Dendritic cell treated with granulocyte-macrophage colony-stimulating factor and Interleukin-4, amounts not matched to agents 40 ng/mL and 50 ng/mL, for 4 days (primary cell): ENCODE measurements around the gene WTIP.
A peak's percentile ranks its signal among the peaks of the same experiment; 100 is the strongest.
"Not testable (repeated sequence)": the region's sequence is repeated elsewhere in the genome, so short reads cannot be mapped to it uniquely, and the experiment has no call there.

Experiments used
- H3K27ac Mint-ChIP-seq: one replicate; pipeline ENCODE4 v1.8.0; 2022; ENCODE audit warnings: mild to moderate bottlenecking, mixed read lengths
- H3K27me3 Mint-ChIP-seq: one replicate; pipeline ENCODE4 v1.8.0; 2022; ENCODE audit warnings: mild to moderate bottlenecking, mixed read lengths
- H3K36me3 Mint-ChIP-seq: one replicate; pipeline ENCODE4 v1.8.0; 2022; ENCODE audit warnings: low read depth, mixed read lengths
- H3K4me1 Mint-ChIP-seq: one replicate; pipeline ENCODE4 v1.8.0; 2022; ENCODE audit warnings: low read depth, mixed read lengths
- H3K4me3 Mint-ChIP-seq: one replicate; pipeline ENCODE4 v1.8.0; 2022; ENCODE audit warnings: mild to moderate bottlenecking, moderate library complexity, mixed read lengths
- H3K9me3 Mint-ChIP-seq: one replicate; pipeline ENCODE4 v1.8.0; 2022; ENCODE audit warnings: mixed read lengths
- intact Hi-C: fragments of 100-400 bp; cut with micrococcal nuclease; formaldehyde crosslinking; loops from one replicate; pipeline ENCODE4 v1.15.0; 2022

The WTIP gene

DNA sequence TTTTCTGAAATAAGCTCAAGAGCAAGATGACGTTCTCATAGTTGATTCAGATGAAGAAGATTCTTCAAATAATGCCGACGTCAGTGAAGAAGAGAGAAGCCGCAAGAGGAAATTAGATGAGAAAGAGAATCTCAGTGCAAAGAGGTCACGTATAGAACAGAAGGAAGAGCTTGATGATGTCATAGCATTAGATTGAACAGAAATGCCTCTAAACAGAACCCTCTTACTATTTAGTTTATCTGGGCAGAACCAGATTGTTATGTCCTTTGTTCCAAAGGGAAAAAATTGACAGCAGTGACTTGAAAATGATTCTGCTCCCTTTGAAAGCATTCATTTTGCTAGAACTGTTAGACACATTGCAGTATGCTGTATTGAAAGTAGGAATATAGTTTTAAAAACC lies 12.5 kb upstream of the WTIP start:
- H3K4me1 Mint-ChIP-seq, intact Hi-C loops, H3K27ac Mint-ChIP-seq, H3K9me3 Mint-ChIP-seq, H3K27me3 Mint-ChIP-seq, H3K4me3 Mint-ChIP-seq: not testable (repeated sequence)
- peaks cover 95% of the 10 kb centered on the region for H3K36me3 Mint-ChIP-seq

DNA sequence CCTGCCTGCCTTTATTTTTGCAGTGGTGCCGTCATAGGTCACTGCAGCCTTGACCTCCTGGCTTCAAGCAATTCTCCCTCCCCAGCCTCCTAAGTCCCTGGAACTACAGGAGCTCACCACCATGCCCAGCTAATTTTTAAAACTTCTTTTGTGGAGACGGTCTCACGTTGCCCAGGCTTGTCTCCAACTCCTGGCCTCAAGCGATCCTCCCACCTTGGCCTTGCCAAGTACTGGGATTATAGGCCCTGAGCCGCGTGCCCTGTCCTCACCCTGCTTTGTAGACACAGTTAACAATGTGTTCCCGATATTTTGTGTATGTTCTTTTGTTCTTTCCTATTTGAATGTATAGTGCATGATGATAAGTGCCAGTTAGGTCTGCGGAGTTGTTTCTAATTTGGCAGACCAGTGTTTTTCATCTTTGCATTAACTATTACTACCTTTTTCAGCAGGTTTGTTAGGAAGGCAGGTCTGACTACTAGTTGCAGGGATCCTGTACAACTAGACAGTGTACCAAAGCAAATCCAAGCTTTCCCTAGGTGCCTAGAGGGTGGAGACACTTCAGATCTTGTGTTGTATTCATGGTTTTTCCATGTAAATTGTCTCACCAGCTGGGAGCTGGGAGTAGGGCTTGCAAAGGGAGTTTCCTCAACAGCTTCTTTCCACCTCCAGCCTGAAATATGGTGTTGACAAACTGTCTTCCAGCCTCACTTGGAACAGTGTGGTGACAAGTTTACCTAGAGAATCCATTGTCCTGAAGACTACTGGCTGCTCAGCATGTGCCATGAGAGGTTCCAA lies 9.5 kb upstream of the WTIP start:
- no peak overlapping the region for H3K27ac Mint-ChIP-seq
- H3K36me3 Mint-ChIP-seq = peaks cover 65% of the 10 kb centered on the region
- H3K4me1 Mint-ChIP-seq = peaks cover 17% of the 10 kb centered on the region
- H3K9me3 Mint-ChIP-seq = no peaks in the 10 kb centered on the region
- no peak overlapping the region for H3K4me3 Mint-ChIP-seq
- intact Hi-C loops = no loop called here
- peaks cover 2% of the 10 kb centered on the region for H3K27me3 Mint-ChIP-seq

DNA sequence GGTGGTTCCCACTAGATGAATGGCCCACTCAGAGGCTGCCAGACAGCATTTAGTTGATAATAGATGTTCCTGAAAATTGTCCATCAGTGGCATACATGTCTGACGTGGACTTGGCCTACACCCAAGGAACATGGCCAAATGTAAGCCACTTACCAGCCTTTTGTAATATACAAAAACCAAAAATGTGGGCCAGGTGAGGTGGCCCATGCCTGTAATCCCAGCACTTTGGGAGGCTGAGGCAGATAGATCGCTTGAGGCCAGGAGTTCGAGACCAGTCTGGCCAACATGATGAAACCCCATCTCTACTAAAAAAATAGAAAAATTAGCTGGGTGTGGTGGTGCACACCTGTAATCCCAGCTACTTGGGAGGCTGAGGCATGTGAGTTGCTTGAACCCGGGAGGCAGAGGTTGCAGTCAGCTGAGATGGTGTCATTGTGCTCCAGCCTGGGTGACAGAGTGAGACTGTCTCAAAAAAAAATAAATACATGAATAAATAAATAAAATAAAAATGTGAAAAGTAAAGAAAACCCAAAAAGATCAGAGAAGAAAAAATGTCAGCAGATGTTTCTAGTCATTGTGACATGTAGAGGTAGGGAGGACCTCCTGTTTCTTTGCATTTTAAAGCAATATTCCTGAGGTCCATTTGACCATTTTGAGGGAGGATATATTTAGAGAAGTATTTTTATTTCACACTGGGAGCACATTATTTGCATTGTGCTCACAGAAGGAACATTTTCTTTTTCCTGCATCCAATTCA lies 7.1 kb upstream of the WTIP start:
- peaks cover 17% of the 10 kb centered on the region for H3K4me1 Mint-ChIP-seq
- no peaks in the 10 kb centered on the region for H3K9me3 Mint-ChIP-seq
- no peak overlapping the region for H3K27ac Mint-ChIP-seq
- intact Hi-C loops = no loop called here
- peaks cover 21% of the 10 kb centered on the region for H3K27me3 Mint-ChIP-seq
- no peak overlapping the region for H3K4me3 Mint-ChIP-seq
- peaks cover 43% of the 10 kb centered on the region for H3K36me3 Mint-ChIP-seq

DNA sequence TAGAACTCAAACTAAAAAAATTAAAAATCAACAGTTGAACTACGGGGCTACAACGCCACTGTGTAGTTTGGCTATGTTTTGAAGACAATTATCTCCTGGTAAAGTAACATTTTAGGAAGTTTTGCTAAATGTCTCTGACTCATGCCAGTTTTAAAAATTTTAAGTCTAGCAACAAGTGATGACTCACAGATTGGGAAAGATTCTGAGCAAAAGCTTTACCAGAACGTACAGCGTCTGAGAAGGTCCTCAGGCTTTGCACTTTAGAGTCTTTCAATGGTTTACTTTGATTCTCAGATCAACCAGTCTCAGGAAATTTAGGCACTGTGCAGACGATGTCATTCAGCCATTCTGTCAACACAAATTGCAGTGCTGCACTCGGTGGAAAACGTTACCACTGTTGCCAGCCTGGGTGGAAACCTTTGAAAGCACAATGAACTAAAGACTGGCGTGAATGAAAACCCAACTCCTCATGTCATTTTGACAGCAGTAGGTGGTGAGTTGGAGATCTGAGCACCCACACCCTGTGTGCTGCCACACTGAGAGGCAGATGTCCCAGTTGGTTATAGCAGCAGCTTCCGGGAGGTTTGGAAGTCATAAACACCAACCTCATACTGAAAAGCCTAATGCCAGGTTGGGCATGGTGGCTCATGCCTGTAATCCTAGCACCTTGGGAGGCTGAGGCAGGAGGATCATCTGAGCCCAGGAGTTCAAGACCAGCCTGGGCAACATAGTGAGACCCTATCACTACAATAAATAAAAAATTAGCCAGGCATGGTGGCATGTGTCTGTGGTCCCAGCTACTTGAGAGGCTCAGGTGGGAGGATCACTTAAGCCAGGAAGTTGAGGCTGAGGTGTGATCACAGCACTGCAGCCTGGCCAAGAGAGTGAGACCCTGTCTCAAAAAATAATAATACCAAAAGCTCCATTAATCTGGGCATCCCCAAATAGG lies 6.3 kb upstream of the WTIP start:
- peaks cover 34% of the 10 kb centered on the region for H3K36me3 Mint-ChIP-seq
- peaks cover 27% of the 10 kb centered on the region for H3K27me3 Mint-ChIP-seq
- no peak overlapping the region for H3K4me3 Mint-ChIP-seq
- H3K9me3 Mint-ChIP-seq = no peaks in the 10 kb centered on the region
- intact Hi-C loops = no loop called here
- H3K27ac Mint-ChIP-seq = no peak overlapping the region
- peaks cover 17% of the 10 kb centered on the region for H3K4me1 Mint-ChIP-seq

DNA sequence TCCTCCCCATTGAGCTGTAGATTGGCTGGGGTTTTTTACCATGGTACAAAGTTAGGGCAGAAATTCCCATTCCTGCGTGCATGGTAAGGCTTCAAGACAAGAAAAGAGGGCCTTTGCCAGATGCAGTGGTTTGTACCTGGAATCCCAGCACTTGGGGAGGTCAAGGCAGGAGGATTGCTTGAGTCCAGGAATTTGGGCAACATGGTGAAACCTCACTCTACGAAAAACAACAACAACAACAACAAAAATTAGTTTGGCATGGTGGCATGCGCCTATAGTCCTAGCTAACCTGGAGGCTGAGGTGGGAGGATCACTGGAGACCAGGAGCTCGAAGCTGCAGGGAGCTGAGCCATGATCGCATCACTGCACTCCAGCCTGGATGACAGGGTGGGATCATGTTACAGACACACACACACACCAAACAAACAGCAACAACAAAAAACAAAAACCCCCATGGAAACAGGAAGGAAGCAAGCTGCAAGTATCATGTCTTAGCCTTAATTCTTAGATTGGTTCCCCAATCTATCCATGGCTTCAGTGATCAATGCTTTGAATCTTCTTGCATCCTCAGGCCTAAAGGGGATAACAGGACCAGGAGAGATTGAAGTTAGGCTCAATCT lies 5.5 kb upstream of the WTIP start:
- Mint-ChIP-seq H3K27me3 (peaks cover 35% of the 10 kb centered on the region), H3K4me1 (peaks cover 17% of the 10 kb centered on the region), H3K36me3 (peaks cover 26% of the 10 kb centered on the region), H3K4me3 (no peak overlapping the region), H3K9me3 (no peaks in the 10 kb centered on the region), H3K27ac (no peak overlapping the region)
- intact Hi-C loops = no loop called here

DNA sequence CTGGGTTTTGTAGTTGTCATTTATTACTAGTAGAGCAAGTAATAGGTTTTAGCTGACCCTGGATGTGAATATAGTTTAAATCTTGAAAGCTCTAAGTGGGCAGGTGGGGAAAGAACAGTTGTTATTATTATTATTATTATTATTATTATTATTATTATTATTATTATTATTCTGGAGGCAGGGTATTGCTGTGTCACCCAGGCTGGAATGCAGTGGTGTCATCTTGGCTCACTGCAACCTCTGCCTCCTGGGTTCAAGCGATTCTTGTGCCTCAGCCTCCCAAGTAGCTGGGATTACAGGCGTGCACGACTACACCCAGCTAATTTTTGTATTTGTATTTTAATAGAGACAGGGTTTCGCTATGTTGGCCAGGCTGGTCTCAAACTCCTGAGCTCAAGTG lies 3.1 kb upstream of the WTIP start:
- H3K9me3 Mint-ChIP-seq, intact Hi-C loops, H3K36me3 Mint-ChIP-seq, H3K4me3 Mint-ChIP-seq, H3K27ac Mint-ChIP-seq: not testable (repeated sequence)
- H3K4me1 Mint-ChIP-seq = peaks cover 17% of the 10 kb centered on the region
- H3K27me3 Mint-ChIP-seq = peaks cover 48% of the 10 kb centered on the region

DNA sequence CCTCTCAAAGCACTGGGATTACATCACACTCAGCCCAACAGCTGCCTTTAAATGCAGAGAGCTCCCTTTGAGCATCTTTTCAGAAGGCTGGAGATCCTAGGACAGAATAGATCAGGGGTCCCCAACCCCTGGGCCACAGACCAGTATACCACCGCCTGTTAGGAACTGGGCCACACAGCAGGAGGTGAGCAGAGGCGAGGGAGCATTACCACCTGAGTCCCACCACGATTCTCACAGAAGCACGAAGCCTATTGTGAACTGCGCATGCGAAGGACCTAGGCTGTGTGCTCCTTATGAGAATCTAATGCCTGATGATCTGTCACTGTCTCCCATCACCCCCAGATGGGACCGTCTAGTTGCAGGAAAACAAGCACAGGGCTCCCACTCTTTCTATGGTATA lies 2.2 kb upstream of the WTIP start:
- H3K27ac Mint-ChIP-seq = no peak overlapping the region
- H3K36me3 Mint-ChIP-seq = no peaks in the 10 kb centered on the region
- H3K4me1 Mint-ChIP-seq = peaks cover 17% of the 10 kb centered on the region
- no peaks in the 10 kb centered on the region for H3K9me3 Mint-ChIP-seq
- intact Hi-C loops = no loop called here
- H3K4me3 Mint-ChIP-seq = no peak overlapping the region
- H3K27me3 Mint-ChIP-seq = peaks cover 56% of the 10 kb centered on the region

DNA sequence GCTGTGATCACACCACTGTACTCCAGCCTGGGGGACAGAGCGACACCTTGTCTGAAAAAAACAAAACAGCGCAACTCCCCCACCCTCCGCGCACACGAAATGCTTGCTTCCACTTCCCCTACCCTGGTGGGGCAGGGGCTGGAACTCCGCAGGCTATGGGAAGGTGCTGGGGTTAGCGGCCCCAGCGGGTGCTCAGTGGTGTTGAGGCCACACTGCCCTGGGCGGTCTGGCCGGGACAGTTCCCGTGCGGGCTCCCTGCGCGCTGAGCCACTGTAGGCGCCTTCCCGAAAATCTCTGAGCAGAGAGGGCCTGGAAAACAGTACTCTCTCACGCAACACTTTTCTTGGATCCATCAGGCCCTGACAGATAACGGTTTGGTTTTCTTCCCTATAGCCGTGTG lies 1.1 kb upstream of the WTIP start:
- Mint-ChIP-seq H3K27me3 (peaks cover 60% of the 10 kb centered on the region), H3K4me3 (no peak overlapping the region), H3K27ac (no peak overlapping the region), H3K36me3 (no peaks in the 10 kb centered on the region), H3K4me1 (peaks cover 12% of the 10 kb centered on the region), H3K9me3 (no peaks in the 10 kb centered on the region)
- intact Hi-C loops = no loop called here

DNA sequence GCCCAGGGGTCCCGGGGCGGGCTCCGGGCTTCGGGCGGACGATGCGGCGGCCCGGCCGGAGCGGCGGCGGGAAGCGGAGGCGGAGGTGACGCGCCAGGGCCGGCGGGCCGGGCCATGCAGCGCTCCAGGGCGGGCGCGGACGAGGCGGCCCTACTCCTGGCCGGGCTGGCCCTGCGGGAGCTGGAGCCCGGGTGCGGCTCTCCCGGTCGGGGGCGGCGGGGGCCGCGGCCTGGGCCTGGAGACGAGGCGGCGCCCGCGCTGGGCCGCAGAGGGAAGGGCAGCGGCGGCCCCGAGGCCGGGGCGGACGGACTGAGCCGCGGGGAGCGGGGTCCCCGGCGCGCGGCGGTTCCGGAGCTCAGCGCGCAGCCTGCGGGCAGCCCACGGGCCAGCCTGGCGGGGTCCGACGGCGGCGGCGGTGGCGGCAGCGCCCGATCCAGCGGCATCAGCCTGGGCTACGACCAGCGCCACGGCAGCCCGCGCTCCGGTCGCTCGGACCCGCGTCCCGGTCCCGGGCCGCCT lies 362 bp downstream of the WTIP start:
- H3K4me1 Mint-ChIP-seq = no peaks in the 10 kb centered on the region
- peaks cover 69% of the 10 kb centered on the region for H3K27me3 Mint-ChIP-seq
- intact Hi-C loops = no loop called here
- no peaks in the 10 kb centered on the region for H3K9me3 Mint-ChIP-seq
- H3K4me3 Mint-ChIP-seq = no peak overlapping the region
- H3K27ac Mint-ChIP-seq = no peak overlapping the region
- no peaks in the 10 kb centered on the region for H3K36me3 Mint-ChIP-seq

DNA sequence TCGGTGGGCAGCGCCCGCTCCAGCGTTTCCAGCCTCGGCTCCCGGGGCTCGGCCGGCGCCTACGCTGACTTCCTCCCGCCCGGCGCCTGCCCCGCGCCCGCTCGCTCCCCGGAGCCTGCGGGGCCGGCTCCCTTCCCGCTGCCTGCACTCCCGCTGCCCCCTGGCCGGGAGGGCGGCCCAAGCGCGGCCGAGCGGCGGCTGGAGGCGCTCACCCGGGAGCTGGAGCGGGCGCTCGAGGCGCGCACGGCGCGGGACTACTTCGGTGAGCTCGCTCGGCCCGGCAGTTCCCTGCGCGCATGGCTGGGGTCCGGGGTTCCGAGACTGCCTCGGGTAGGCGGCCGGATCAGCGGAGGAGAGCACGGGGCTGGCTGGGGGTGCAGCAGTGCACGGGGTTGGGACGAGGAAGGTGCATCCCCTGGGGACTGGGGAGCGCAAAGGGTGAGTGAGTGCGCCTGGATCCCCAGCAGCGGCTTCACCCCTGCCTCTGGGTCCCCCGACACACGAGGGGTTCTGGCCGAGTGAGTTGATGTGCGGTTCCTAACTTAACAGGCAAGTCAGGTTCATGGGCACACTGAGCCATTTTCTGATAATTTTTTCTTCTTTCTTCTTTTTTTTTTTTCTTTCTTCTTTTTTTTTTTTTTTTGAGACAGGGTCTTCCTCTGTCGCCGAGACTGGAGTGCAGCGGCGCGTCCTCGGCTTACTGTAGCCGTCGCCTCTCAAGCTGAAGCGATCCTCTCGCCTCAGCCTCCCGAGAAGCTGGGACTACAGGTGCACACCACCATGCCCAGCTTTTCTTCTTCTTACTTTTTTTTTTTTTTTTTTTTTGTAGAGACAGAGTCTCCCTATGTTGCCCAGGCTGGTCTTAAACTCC lies 1.1 kb downstream of the WTIP start:
- intact Hi-C loops = no loop called here
- H3K9me3 Mint-ChIP-seq = no peaks in the 10 kb centered on the region
- H3K4me3 Mint-ChIP-seq = peak overlapping the region; percentile 44
- H3K36me3 Mint-ChIP-seq = no peaks in the 10 kb centered on the region
- H3K27ac Mint-ChIP-seq = no peak overlapping the region
- H3K27me3 Mint-ChIP-seq = peaks cover 72% of the 10 kb centered on the region
- H3K4me1 Mint-ChIP-seq = no peaks in the 10 kb centered on the region

DNA sequence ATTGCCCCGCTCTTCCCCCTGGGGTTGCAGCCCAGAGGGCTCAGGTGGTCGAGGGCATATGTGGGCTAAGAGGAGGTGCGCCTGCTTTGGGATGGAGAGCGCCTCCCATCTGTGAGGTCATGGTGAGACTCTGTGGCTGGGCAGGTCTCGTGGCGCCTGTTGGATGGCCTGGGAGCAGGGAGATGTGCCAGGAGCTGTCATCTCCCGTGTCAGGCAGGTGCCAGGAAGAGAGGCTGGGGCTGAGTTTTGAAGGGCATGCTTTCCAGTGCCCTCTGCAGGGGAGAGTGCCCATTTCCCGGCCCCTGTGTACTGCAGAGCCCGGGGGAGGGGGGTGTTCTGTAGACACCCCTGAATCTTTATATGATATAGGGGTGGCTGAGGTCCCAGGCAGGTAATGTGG lies 2.8 kb downstream of the WTIP start:
- Mint-ChIP-seq H3K36me3 (no peaks in the 10 kb centered on the region), H3K27ac (no peak overlapping the region), H3K9me3 (no peaks in the 10 kb centered on the region), H3K27me3 (peaks cover 61% of the 10 kb centered on the region), H3K4me1 (no peaks in the 10 kb centered on the region), H3K4me3 (no peak overlapping the region)
- intact Hi-C loops = no loop called here

DNA sequence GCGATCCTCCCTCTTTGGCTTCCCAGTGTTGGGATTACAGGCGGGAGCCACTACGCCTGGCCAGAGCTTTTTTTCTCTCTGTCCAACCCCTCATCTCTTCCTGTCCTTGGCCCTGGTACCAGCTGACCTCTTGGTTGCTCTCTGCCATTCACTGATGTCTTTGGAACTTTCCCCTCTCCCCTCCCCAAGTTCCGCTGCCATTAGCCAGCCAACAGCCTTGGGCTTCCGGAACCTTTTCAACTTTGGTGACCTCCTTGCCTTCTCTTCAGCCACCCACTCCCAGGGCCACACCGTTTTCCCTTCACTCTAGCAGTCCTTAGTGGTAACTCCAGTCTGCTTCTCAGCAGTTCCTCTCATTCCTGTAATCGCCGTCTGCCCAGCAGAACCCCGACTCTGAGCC lies 4.3 kb downstream of the WTIP start:
- Mint-ChIP-seq H3K36me3 (no peaks in the 10 kb centered on the region), H3K4me3 (no peak overlapping the region), H3K27ac (no peak overlapping the region), H3K9me3 (no peaks in the 10 kb centered on the region), H3K4me1 (no peaks in the 10 kb centered on the region), H3K27me3 (peaks cover 48% of the 10 kb centered on the region)
- intact Hi-C loops = no loop called here

DNA sequence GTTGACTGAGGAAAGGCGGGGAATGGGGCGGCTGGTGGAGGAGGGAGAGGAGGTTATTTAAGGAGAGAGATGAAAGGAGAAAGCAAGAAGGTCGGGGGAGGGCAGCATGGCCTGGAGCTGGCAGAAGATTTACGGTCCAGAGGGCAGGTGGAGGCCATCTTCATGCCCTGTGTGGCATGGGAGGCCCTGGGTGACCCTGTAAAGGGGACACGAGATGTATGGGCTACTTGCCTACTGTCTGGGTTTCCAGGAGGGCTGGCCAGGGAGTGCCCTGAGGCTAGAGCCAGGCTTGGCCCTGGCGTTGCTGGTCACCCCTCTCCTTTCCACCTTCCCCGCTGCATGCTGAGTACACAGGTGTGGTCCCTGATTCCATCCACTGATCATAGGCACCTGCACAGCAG lies 6.1 kb downstream of the WTIP start:
- Mint-ChIP-seq H3K4me3 (no peak overlapping the region), H3K27me3 (peaks cover 41% of the 10 kb centered on the region), H3K36me3 (no peaks in the 10 kb centered on the region), H3K9me3 (no peaks in the 10 kb centered on the region), H3K27ac (no peak overlapping the region), H3K4me1 (no peaks in the 10 kb centered on the region)
- intact Hi-C loops = no loop called here
